ENCODE measurements around the gene POLL. TPM values are rescaled to one million over a fixed set of nuclear protein-coding genes. Genes with fewer than 3 reads are reported as not detected.
"Not testable (repeated sequence)": the region's sequence is repeated elsewhere in the genome, so short reads cannot be mapped to it uniquely, and the experiment has no call there.

POLL gene
- 29.2 and 30.6 TPM in 2 replicates for total RNA-seq

GRCh38 chr10:101587725-101588653 is at the start of gene POLL, which contains the start of gene DPCD:
TSS of gene POLL (minus strand) at chr10:101588257. CDS start at chr10:101587360, 897 bp downstream.
TSS of gene DPCD (plus strand) at chr10:101588321. CDS start at chr10:101588337, 16 bp downstream.
- intact Hi-C loops (cut with micrococcal nuclease), result no loop called here

DNA sequence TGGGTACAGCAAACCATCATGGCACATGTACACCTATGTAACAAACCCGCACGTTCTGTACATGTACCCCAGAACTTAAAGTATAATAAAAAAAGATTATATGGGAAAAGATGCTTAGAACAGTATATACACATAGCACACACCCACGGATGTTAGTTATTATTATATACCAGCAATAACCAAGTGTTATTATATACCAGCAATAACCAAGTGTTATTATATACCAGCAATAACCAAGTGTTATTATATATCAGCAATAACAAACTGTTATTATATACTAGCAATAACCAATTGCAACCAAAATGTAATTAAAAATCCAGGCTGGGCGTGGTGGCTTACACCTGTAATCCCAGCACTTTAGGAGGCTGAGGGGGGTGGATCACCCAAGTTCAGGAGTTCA is 45.5 kb upstream of the POLL start:
- intact Hi-C loops (cut with micrococcal nuclease), result not testable (repeated sequence)

DNA sequence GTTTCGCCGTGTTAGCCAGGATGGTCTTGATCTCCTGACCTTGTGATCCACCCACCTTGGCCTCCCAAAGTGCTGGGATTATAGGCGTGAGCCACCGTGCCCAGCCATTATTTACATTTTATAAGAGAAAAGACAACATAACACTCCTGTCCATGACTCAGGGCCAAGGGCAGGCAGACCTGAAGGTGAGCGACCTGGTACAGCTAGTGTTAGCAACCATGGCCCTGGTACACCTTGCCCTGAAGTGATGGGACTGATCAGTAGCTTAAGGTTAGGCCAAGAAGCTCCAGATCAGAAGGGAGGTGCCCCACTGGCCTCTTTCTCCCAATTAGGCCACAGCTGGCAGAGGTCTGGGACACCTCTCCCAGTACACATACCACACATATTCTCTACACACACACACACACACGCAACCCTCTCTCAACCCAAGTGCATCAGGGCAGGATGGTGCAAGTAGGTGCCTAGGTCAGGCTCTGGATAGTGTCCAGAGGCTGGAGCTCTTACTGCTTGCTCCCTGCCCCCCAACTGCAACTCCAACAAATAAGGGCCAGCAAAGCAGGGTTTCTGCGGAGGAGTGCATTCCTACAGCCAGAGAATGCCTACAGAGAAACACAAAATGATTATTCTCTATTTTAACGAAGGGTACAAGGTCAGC is 43.9 kb upstream of the POLL start:
- intact Hi-C loops (cut with micrococcal nuclease), result no loop called here

- intact Hi-C loops (cut with micrococcal nuclease), result no loop called here
Measured at GRCh38 chr10:101630633-101630920, 42.5 kb upstream of the POLL start.

DNA sequence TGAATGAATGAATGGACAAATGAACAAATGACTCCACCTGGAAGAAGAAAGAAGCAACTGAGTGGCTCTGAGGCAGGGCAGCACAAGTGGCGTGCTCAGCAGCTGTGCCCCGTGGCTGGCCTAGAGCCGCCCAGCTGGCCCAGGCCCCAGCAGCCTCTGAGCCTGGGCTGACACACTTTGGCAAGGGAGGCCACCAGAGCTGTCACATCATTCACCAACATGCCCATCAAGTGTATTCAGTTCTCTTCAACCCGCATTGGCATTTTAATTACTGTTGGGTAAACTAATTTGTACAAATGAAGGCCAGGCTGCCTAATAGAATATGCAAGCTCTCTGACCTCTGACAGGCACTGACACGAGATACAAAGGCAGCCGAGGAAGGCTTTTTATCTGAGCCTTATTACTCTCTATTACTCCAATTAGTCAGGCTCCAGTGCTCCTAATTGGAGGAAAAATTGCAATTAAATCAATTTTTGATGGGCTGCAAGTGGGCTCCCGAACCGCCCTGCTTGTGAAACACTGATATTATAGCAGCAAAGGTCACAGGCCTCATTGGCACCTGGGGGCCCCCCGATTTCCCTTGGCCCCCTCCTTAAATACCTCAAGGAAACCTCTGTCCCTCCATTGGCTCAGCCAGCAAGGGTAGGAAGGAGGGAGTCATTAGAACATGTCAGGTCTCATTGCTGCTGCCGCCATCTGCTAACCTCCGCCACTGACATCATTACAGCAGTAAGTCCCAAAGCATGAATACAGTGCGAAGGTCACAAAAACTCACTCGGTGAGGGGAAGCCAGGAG is 42.0 kb upstream of the POLL start:
- intact Hi-C loops (cut with micrococcal nuclease), result no loop called here

DNA sequence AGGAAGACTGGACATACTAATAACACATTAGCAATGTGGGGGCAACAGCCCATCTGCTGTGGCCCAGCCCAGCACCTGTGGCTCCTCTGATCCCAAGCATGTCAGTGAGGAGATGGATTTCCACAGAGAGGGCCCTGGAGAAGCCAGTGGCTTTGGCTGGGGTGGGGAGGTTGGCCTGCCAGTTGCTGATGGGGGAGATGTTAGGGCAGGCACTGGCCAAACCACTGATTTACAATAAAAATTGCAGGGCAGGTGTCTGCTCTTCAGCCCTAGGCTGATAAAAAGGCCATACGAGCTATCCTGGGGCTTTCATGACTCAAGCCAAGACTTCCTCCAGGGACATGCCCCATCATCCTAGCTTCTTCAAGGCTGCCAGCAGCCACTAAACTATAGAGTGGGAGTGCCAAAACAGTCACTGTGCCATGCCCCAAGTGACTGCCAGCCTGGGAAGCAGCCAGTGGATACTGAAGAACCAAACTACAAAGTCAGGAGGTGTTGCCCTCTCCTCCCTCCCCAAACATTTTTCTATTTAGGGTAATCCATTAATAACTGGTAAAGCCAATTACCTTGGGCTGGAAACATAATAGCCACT is 37.9 kb upstream of the POLL start:
- intact Hi-C loops (cut with micrococcal nuclease), result no loop called here

GRCh38 chr10:101624526-101625102 is 36.6 kb upstream of the POLL start:
- intact Hi-C loops (cut with micrococcal nuclease), result no loop called here

DNA sequence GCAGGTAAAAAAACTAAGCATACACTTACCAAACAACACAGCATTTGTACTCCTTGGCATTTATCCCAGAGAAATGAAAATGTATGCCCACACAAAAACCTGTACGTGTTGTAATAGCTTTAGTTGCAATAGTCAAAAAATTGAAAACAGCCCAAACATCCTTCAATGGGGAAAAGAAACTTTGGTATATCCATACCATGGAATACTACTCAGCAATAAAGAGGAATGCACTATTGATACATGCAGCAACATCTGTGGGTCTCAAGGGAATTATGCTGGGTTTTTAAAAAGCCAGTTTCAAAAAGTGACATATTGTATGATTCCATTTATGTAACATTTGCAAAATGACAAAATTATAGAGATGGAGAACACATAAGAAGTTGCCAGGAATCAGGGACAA is 35.5 kb upstream of the POLL start:
- intact Hi-C loops (cut with micrococcal nuclease), result no loop called here

- intact Hi-C loops (cut with micrococcal nuclease), result no loop called here
Measured at GRCh38 chr10:101619983-101620382, 31.9 kb upstream of the POLL start.

- intact Hi-C loops (cut with micrococcal nuclease), result no loop called here
Measured at GRCh38 chr10:101618871-101619270, 30.8 kb upstream of the POLL start.

GRCh38 chr10:101617824-101618568 is 29.9 kb upstream of the POLL start:
- intact Hi-C loops (cut with micrococcal nuclease), result no loop called here

DNA sequence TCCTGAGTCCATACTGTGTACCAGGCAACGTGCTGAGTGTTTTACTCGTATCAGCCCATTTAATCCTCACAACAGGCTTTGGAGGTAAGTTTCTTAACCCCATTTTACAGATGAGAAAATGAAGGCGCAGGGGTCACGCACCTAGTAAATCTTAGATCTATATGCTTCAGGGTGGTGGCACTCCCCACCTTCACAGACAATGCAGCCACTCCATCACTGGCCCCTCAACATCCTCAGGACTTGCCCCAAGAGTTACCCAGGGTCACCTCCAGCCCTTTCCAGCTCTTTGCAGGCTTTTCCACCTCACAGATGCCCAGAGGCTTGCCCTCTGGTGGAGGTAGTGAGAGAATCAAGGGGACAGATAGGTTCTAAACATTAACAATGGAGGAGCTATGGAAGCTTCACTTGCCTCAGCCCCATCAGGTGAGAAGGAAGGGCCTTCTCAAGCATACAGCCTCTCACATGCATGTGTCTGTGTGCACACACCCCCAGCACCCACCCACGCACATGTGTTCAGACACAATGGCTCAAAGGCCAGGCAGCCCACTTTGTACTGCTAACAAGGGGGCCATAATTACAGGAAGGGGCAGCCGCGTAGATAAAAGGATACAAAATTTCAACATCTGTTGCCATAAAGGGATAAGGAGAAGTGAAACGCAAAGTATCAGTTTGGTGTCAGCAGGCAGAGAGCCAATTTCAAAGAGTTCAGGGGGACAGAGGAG is 29.2 kb upstream of the POLL start:
- intact Hi-C loops (cut with micrococcal nuclease), result no loop called here

GRCh38 chr10:101616415-101617101 is 28.5 kb upstream of the POLL start:
- intact Hi-C loops (cut with micrococcal nuclease), result no loop called here

DNA sequence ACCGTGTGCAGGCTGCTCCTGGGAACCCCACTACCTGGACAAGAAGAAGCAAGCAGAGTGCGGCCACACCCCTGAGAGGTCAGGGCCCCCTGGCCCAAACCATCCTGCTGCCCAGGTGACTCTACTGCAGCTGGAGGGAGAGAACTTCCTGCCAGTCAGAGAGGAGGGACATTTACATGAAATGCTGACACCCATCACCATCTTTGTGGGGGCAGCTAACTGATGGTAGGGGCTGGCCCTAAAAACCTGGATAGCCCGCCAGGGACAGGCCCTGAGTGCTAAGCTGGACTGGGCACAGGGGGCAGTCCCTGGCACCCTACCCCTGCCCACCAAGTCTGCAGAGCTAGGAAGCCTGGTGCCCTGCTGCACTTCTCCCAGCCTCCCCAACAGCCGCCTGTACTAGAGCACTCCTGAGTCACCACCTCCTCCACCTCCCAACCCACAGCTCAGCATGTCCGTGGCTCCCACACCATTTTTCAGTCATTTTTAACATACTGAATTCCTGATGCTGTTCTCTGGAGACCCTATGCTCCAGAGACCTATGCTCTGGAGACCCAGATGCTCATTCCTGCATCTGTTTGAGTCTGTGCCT is 27.6 kb upstream of the POLL start:
- intact Hi-C loops (cut with micrococcal nuclease), result no loop called here

DNA sequence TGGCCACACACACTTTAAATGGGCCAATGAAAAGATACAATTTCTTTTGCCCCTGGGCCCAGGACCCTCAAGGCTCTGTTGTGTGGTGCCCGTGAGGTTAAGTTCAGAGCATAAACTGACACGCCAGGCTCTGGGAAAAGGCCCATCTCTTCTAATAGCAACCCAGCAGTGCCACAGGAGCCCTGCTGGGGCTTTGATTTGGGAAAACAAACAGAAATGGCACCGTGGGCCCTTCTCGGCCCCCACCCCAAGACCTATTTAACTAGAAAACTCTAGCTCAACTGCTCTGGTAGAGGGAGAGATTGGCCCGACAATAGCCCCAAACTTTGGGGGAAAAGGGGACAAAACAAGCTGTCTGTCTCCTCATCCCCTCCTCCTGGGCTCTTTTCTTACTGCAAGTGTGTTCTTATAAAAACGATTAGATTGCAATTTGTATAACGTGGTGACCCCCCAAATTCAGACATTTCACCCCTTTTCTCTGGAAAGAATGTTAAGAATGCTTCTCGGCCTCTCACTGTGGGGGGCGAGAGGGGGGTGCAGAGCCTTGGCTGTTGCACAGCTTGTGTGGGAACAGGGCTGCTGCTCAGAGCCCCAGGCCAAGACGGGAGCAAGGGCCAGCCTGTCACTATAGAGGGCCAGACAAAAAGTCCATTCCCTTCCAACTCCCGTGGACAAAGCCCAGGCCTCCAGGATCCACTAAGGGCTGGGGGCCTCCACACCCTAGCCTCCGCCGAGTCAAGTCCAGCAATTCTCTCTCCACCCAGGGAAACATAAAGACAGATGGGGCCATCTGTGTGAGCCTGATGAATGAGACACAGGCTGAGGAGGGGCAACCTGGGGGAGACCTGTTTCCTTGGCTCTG is 26.8 kb upstream of the POLL start:
- intact Hi-C loops (cut with micrococcal nuclease), result no loop called here

DNA sequence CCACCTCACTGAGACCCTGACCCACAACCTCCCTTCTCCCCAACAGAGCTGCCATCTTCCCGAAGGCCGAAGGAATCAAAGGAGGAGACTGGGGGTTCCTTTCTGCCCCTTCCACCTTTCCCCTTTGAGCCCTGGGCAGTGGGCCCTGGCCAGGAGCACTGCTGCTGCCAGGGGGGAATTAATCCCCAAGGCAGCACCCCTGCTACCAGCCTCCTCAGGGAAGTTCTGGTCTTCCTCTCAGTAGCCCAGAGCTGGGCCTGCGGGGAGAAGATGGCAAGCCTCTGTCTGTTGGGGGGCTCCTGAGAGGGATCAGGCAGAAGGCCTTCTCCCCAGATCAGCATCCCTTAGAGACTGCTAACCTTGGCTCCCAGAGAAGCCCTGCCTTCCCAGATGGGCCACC is 25.6 kb upstream of the POLL start:
- intact Hi-C loops (cut with micrococcal nuclease), result no loop called here

DNA sequence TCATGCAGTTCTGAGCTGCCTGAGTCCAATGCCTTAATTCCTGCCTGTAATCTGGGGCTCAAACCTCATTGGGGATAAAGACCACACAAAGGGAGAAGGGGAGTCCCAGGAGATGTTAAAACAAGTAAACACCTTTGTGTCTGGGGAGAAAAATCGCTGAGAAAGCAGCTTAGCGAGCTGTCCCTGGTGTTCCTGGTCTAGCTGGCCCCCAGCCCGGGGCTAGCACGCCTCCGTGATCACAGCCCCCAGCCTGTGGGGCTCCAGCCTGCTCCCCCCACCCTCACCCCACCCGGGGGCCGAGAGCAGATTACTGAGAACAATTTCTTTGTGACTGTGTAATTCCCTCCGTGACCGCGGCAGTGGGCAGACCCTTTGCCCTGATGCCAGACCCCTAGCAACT is 24.8 kb upstream of the POLL start:
- intact Hi-C loops (cut with micrococcal nuclease), result no loop called here

GRCh38 chr10:101612086-101612485 is 24.0 kb upstream of the POLL start:
- intact Hi-C loops (cut with micrococcal nuclease), result no loop called here

Measured in T-helper 2 cell treated with Interferon-gamma antibody and Interleukin-4, amounts not matched to agents 100 ng/mL and 5 ng/mL, for 36 hours (primary cell).